ENCODE measurements around the gene DPH5. TPM values are rescaled to one million over a fixed set of nuclear protein-coding genes. Genes with fewer than 3 reads are reported as not detected.
A peak's percentile ranks its signal among the peaks of the same experiment; 100 is the strongest.

DPH5 gene
- total RNA-seq, 3 donors from 2014 or later (not counting 1 experiment from before 2014, with no cell fraction given) = 17.1 to 22.9 (median 19.9) TPM

DNA sequence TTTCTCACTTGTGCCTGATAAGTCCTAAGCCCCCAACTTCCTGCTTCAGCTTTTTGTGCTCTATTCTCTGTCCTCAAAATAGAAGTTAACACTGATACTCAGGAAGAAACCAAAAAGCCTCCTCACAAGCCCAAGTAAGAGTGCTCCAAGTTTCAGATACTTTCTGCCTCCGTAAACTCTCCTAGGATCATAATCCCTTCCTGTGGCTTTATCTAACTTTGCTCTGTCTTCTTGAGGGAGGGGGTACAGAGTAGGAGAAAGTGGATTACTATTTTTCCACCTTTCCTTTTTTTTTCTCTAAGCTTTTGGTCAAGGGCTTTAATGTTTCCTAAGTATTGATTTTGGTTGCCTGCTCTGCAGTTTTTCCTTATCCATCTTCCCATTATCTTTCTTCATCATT lies 54.6 kb downstream of the DPH5 start:
- intact Hi-C loops (cut with micrococcal nuclease) = no loop called here
- Mint-ChIP-seq H3K4me3 (no peak overlapping the region), H3K9me3 (no peaks in the 10 kb centered on the region), H3K27me3 (ENCODE audit: low read depth in 2 of 2) (no peaks in the 10 kb centered on the region), H3K4me1 (peaks cover 5 to 7% of the 10 kb centered on the region in 2 donors), H3K27ac (peak overlapping the region in 1 of 2 donors; percentile 1), H3K36me3 (peaks cover 7% of the 10 kb centered on the region)
- no peak for DNase-seq
- H3K4me1 ChIP-seq (ENCODE audit: control insufficient read depth, insufficient read depth, low read length) = no peaks in the 10 kb centered on the region
- peaks cover 24% of the 10 kb centered on the region for H3K36me3 ChIP-seq (ENCODE audit: control insufficient read depth, insufficient read depth, low read length)
- no peak overlapping the region for H3K27ac ChIP-seq (ENCODE audit: low read length)
- no peaks in the 10 kb centered on the region for H3K27me3 ChIP-seq (ENCODE audit: control insufficient read depth, insufficient read depth, low read length)
- H3K9me3 ChIP-seq (ENCODE audit: control insufficient read depth, insufficient read depth, low read length) = no peaks in the 10 kb centered on the region
- no peak overlapping the region for H3K4me3 ChIP-seq (ENCODE audit: low read length)
- TF ChIP-seq, protein P1, sequence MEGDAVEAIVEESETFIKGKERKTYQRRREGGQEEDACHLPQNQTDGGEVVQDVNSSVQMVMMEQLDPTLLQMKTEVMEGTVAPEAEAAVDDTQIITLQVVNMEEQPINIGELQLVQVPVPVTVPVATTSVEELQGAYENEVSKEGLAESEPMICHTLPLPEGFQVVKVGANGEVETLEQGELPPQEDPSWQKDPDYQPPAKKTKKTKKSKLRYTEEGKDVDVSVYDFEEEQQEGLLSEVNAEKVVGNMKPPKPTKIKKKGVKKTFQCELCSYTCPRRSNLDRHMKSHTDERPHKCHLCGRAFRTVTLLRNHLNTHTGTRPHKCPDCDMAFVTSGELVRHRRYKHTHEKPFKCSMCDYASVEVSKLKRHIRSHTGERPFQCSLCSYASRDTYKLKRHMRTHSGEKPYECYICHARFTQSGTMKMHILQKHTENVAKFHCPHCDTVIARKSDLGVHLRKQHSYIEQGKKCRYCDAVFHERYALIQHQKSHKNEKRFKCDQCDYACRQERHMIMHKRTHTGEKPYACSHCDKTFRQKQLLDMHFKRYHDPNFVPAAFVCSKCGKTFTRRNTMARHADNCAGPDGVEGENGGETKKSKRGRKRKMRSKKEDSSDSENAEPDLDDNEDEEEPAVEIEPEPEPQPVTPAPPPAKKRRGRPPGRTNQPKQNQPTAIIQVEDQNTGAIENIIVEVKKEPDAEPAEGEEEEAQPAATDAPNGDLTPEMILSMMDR (IDR thresholded peaks at IDR 0.05) = no peak
- no peak for ATAC-seq
- no CpG with 5 or more reads among the region's 1 CpG for WGBS (ENCODE audit: insufficient coverage)

DNA sequence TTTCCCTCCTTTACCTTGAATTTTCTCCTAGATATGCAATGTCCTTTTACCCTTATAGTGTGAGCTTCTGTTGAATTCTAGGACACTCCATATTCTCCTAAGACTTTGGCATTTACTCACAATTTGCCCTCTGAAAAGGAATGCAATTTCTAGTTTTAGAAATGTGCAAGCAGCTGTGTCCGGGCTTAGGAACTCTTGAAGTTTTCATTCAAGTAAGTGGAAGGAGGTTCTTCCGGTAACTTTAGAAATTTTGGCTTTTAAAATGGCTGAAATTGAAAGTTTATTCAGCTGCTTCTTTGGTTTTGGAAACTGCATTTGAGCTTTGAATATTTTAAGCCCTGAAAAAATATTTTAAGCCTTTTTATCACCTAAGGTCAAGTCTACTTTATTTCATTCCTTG lies 56.3 kb downstream of the DPH5 start:
- WGBS (ENCODE audit: insufficient coverage) = 97% methylated on average over 2 of the region's 2 CpGs
- TF ChIP-seq, protein P1 (IDR thresholded peaks at IDR 0.05) = no peak
- H3K27me3 ChIP-seq (ENCODE audit: control insufficient read depth, insufficient read depth, low read length) = no peaks in the 10 kb centered on the region
- no peak overlapping the region for H3K27ac ChIP-seq (ENCODE audit: low read length)
- Mint-ChIP-seq H3K27ac (no peak overlapping the region), H3K9me3 (no peaks in the 10 kb centered on the region), H3K36me3 (no peaks in the 10 kb centered on the region), H3K27me3 (ENCODE audit: low read depth in 2 of 2) (no peaks in the 10 kb centered on the region), H3K4me1 (peaks cover 5 to 7% of the 10 kb centered on the region in 2 donors), H3K4me3 (no peak overlapping the region)
- ATAC-seq (no peak), DNase-seq (no peak)
- no peaks in the 10 kb centered on the region for H3K4me1 ChIP-seq (ENCODE audit: control insufficient read depth, insufficient read depth, low read length)
- H3K9me3 ChIP-seq (ENCODE audit: control insufficient read depth, insufficient read depth, low read length) = no peaks in the 10 kb centered on the region
- intact Hi-C loops (cut with micrococcal nuclease) = no loop called here
- no peak overlapping the region for H3K4me3 ChIP-seq (ENCODE audit: low read length)
- peaks cover 34% of the 10 kb centered on the region for H3K36me3 ChIP-seq (ENCODE audit: control insufficient read depth, insufficient read depth, low read length)

DNA sequence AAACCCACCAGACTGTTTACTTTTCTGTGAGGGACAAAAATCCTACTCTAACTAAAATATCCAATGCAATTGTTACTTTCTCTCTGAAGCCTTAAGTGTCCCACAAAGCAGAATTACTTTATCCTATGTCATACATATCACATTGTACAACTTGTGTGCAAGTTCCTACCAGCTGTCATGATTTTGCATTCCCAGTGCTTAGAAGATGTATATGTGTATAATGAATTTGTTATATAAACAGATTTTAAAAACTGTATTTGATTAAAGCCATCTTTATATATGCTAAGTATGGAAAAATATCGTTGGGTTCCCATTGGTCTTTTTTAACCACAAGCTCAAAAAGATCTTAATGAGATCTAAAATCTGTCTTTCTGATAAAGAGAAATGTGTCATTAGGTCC lies 57.0 kb downstream of the DPH5 start:
- Histone ChIP-seq H3K4me1 (ENCODE audit: control insufficient read depth, insufficient read depth, low read length) (no peaks in the 10 kb centered on the region), H3K4me3 (ENCODE audit: low read length) (no peak overlapping the region), H3K9me3 (ENCODE audit: control insufficient read depth, insufficient read depth, low read length) (no peaks in the 10 kb centered on the region), H3K36me3 (ENCODE audit: control insufficient read depth, insufficient read depth, low read length) (peaks cover 34% of the 10 kb centered on the region), H3K27me3 (ENCODE audit: control insufficient read depth, insufficient read depth, low read length) (no peaks in the 10 kb centered on the region), H3K27ac (ENCODE audit: low read length) (no peak overlapping the region)
- ATAC-seq (no peak), DNase-seq (no peak)
- Mint-ChIP-seq H3K4me1 (peaks cover 8 to 9% of the 10 kb centered on the region in 2 donors), H3K36me3 (no peaks in the 10 kb centered on the region), H3K4me3 (no peak overlapping the region), H3K9me3 (no peaks in the 10 kb centered on the region), H3K27me3 (ENCODE audit: low read depth in 2 of 2) (no peaks in the 10 kb centered on the region), H3K27ac (no peak overlapping the region)
- intact Hi-C loops (cut with micrococcal nuclease) = no loop called here
- TF ChIP-seq, protein P1 (IDR thresholded peaks at IDR 0.05) = no peak
- no CpG with 5 or more reads among the region's 1 CpG for WGBS (ENCODE audit: insufficient coverage)

DNA sequence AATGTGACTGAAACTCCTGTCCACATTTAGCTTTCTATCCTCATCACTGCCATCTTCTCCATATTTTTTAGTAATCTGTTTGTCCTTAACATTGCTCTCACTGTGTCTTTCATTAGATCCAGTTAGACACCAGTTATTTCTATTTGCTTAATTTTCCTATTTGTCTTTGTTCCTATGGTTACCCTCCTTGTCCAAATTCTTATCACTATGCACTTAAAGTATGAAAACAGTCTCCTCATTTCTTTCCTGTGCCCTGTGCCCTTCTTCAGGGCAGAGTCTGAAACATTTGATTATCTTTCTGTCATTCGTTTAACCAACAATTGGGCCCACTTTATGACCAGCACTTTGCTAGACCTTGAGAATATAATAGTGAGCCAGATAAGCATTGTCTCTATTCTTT lies 65.5 kb downstream of the DPH5 start:
- H3K36me3 Mint-ChIP-seq = peaks cover 18% of the 10 kb centered on the region
- no peaks in the 10 kb centered on the region for H3K4me1 ChIP-seq (ENCODE audit: control insufficient read depth, insufficient read depth, low read length)
- no peak overlapping the region for H3K27ac Mint-ChIP-seq
- H3K27me3 Mint-ChIP-seq (ENCODE audit: low read depth in 2 of 2) = no peaks in the 10 kb centered on the region
- intact Hi-C loops (cut with micrococcal nuclease) = no loop called here
- H3K27ac ChIP-seq (ENCODE audit: low read length) = no peak overlapping the region
- ATAC-seq (no peak), DNase-seq (no peak)
- H3K4me3 Mint-ChIP-seq = no peak overlapping the region
- no peak overlapping the region for H3K4me3 ChIP-seq (ENCODE audit: low read length)
- 100% methylated on average over 1 of the region's 1 CpG for WGBS (ENCODE audit: insufficient coverage)
- TF ChIP-seq, protein P1 (IDR thresholded peaks at IDR 0.05) = no peak
- no peaks in the 10 kb centered on the region for H3K9me3 Mint-ChIP-seq
- H3K36me3 ChIP-seq (ENCODE audit: control insufficient read depth, insufficient read depth, low read length) = peaks cover 23% of the 10 kb centered on the region
- no peaks in the 10 kb centered on the region for H3K9me3 ChIP-seq (ENCODE audit: control insufficient read depth, insufficient read depth, low read length)
- H3K27me3 ChIP-seq (ENCODE audit: control insufficient read depth, insufficient read depth, low read length) = no peaks in the 10 kb centered on the region
- H3K4me1 Mint-ChIP-seq = peaks cover 22% of the 10 kb centered on the region in 2 donors
